Calu3 (cell line): Measurements from ENCODE around the gene C15orf62. TPM values are rescaled to one million over a fixed set of nuclear protein-coding genes. Genes with fewer than 3 reads are reported as not detected.

ENCODE experiments used
- BruUV-seq: library from RNA; stranded (reverse); fragments of 400-500 nt; replicated peaks from 2 replicates; lab custom pipeline; 2021; lab: Mats Ljungman, UMichigan
- CTCF ChIA-PET: fragments of 300-600 bp; sonication (Branson Sonifier 250); formaldehyde crosslinking; loops from one replicate; lab custom pipeline; 2022; ENCODE audit warnings: antibody characterized with exemption; lab: Charles Lee
- DNase-seq: peaks from one replicate; pipeline ENCODE4 v3.0.0; 2022
- H3K27ac Mint-ChIP-seq: one replicate; pipeline ENCODE4 v1.8.0; 2022; ENCODE audit warnings: mixed read lengths; ENCODE audit not compliant: unreplicated experiment
- H3K27me3 Mint-ChIP-seq: one replicate; pipeline ENCODE4 v1.8.0; 2022; ENCODE audit warnings: mixed read lengths; ENCODE audit not compliant: unreplicated experiment
- H3K36me3 Mint-ChIP-seq: one replicate; pipeline ENCODE4 v1.8.0; 2022; ENCODE audit warnings: mild to moderate bottlenecking, moderate library complexity, mixed read lengths; ENCODE audit not compliant: insufficient read depth, unreplicated experiment
- H3K4me1 Mint-ChIP-seq: one replicate; pipeline ENCODE4 v1.8.0; 2022; ENCODE audit warnings: mild to moderate bottlenecking, low read depth, mixed read lengths; ENCODE audit not compliant: unreplicated experiment
- H3K4me3 Mint-ChIP-seq: one replicate; pipeline ENCODE4 v1.8.0; 2022; ENCODE audit warnings: mild to moderate bottlenecking, low read depth, moderate library complexity, mixed read lengths; ENCODE audit not compliant: unreplicated experiment
- H3K9me3 Mint-ChIP-seq: one replicate; pipeline ENCODE4 v1.8.0; 2022; ENCODE audit warnings: low read depth, mixed read lengths; ENCODE audit not compliant: unreplicated experiment
- CTCF ChIP-seq: fragments of 200-600 bp; IDR thresholded peaks from one replicate; pipeline ENCODE4 v1.8.0; 2022; ENCODE audit warnings: antibody characterized with exemption; ENCODE audit not compliant: unreplicated experiment
- intact Hi-C: fragments of 100-400 bp; cut with micrococcal nuclease; formaldehyde crosslinking; loops from one replicate; pipeline ENCODE4 v1.10.0; 2022; ENCODE audit not compliant: unreplicated experiment
- total RNA-seq: library from RNA; stranded (reverse); gene quantifications from 2 replicates; pipeline ENCODE4 v1.2.3, GENCODE V29; 2022

Gene C15orf62
- total RNA-seq, 1 experiment from 2014 or later: 0.64 TPM

- no TSS peak for BruUV-seq
- H3K9me3 Mint-ChIP-seq: no peaks in the 10 kb centered on the region
- intact Hi-C loops: no loop called here
- peak overlapping the region; percentile 80 for H3K27ac Mint-ChIP-seq
- peak; percentile 66 for DNase-seq
- no peaks in the 10 kb centered on the region for H3K27me3 Mint-ChIP-seq
- H3K36me3 Mint-ChIP-seq: no peaks in the 10 kb centered on the region
- H3K4me3 Mint-ChIP-seq: no peak overlapping the region
- CTCF ChIA-PET: interaction anchor here (1.0 kb wide), 1 partner anchor 50 kb away, joined by 6 read pairs; the partner anchor contains the start of gene SPINT1
- peaks cover 33% of the 10 kb centered on the region for H3K4me1 Mint-ChIP-seq
- TF ChIP-seq CTCF: no peak
Observed at GRCh38 chr15:40793216-40793989, 23.6 kb downstream of the C15orf62 start.

- Mint-ChIP-seq H3K4me1 (peaks cover 23% of the 10 kb centered on the region), H3K27me3 (no peaks in the 10 kb centered on the region), H3K36me3 (no peaks in the 10 kb centered on the region), H3K27ac (no peak overlapping the region), H3K9me3 (no peaks in the 10 kb centered on the region), H3K4me3 (no peak overlapping the region)
- no peak for TF ChIP-seq CTCF
- intact Hi-C loops: no loop called here
- CTCF ChIA-PET: no interaction called here
- DNase-seq: no peak
- BruUV-seq: no TSS peak
Observed at GRCh38 chr15:40796041-40796440, 26.3 kb downstream of the C15orf62 start.

GRCh38 chr15:40796512-40796911, 26.7 kb downstream of the C15orf62 start:
- Mint-ChIP-seq H3K36me3 (no peaks in the 10 kb centered on the region), H3K4me1 (peaks cover 23% of the 10 kb centered on the region), H3K27me3 (no peaks in the 10 kb centered on the region), H3K27ac (no peak overlapping the region), H3K9me3 (no peaks in the 10 kb centered on the region), H3K4me3 (no peak overlapping the region)
- CTCF ChIA-PET: interaction anchor here (0.9 kb wide), 1 partner anchor 12 kb away, joined by 5 read pairs; no protein-coding TSS in a partner anchor
- no peak for TF ChIP-seq CTCF
- intact Hi-C loops: no loop called here
- no TSS peak for BruUV-seq
- DNase-seq: no peak

- Mint-ChIP-seq H3K4me3 (no peak overlapping the region), H3K27ac (no peak overlapping the region), H3K36me3 (no peaks in the 10 kb centered on the region), H3K9me3 (no peaks in the 10 kb centered on the region), H3K4me1 (peaks cover 13% of the 10 kb centered on the region), H3K27me3 (no peaks in the 10 kb centered on the region)
- no TSS peak for BruUV-seq
- no peak for DNase-seq
- intact Hi-C loops: no loop called here
- TF ChIP-seq CTCF: no peak
- CTCF ChIA-PET: no interaction called here
Observed at GRCh38 chr15:40799523-40799922, 29.7 kb downstream of the C15orf62 start.
